GM12878 (cell line): ENCODE results near the gene HYDIN. TPM values are rescaled to one million over a fixed set of nuclear protein-coding genes. Genes with fewer than 3 reads are reported as not detected.

ENCODE experiments used
- ATAC-seq: fragments of 200-7000 bp; cut with Tn5 transposase; 3 replicates; pipeline ENCODE4 v1.9.1; 2020; ENCODE audit warnings: mild to moderate bottlenecking, moderate library complexity
- BruUV-seq: library from RNA; stranded (reverse); fragments of 400-500 nt; replicated peaks from 2 replicates; lab custom pipeline; 2021; lab: Mats Ljungman, UMichigan
- CTCF ChIA-PET: fragments of 300-600 bp; sonication (Branson Sonifier 250); formaldehyde crosslinking; extraction: SDS; loops from one replicate; lab custom pipeline; 2021; ENCODE audit warnings: inconsistent platforms; lab: Yijun Ruan, JAX
- POLR2A ChIA-PET: fragments of 350-600 bp; formaldehyde crosslinking; extraction: SDS; loops from one replicate; lab custom pipeline; 2021; ENCODE audit warnings: inconsistent platforms; lab: Charles Lee
- RAD21 ChIA-PET: fragments of 300-600 bp; sonication (Branson Sonifier 250); formaldehyde crosslinking; loops from one replicate; lab custom pipeline; 2023; ENCODE audit warnings: antibody characterized with exemption; ENCODE audit not compliant: unreplicated experiment; lab: Charles Lee
- SMC1A ChIA-PET: fragments of 300-600 bp; sonication (Branson Sonifier 250); formaldehyde crosslinking; loops from one replicate; lab custom pipeline; 2023; ENCODE audit not compliant: unreplicated experiment, uncharacterized antibody; lab: Charles Lee
- DNase-seq: peaks from one replicate; pipeline ENCODE4 v3.0.0-alpha.2; 2011; ENCODE audit warnings: low read depth, low spot score
- FAIRE-seq: peaks from 3 replicates; lab custom pipeline; 2011; peaks lifted over from hg19 to GRCh38; lab: Jason Lieb, UNC
- H2AFZ ChIP-seq: 2 replicates; pipeline ENCODE4 v1.6.0; 2011; ENCODE audit warnings: low read depth, low read length, control low read depth; ENCODE audit not compliant: control insufficient read depth
- H3K27ac ChIP-seq: 2 replicates; pipeline ENCODE4 v1.5.1; 2011; ENCODE audit warnings: control low read depth; ENCODE audit not compliant: control insufficient read depth, insufficient read depth
- H3K27me3 ChIP-seq, 2 experiments: replicated peaks in 1 of 2; 2 replicates each; pipeline versions ENCODE4 v1.6.0 to v1.6.1; 2011; ENCODE audit warnings: low read length in 1 of 2; ENCODE audit not compliant: control insufficient read depth in 2 of 2, insufficient read depth in 2 of 2
- H3K36me3 ChIP-seq, 2 experiments: 2 replicates each; pipeline ENCODE4 v1.5.1; 2011; ENCODE audit warnings: low read length in 1 of 2; ENCODE audit not compliant: control insufficient read depth in 2 of 2, insufficient read depth in 2 of 2
- H3K4me1 ChIP-seq: 2 replicates; pipeline ENCODE4 v1.6.1; 2011; ENCODE audit warnings: mild to moderate bottlenecking, low read length, moderate library complexity, mixed read lengths; ENCODE audit not compliant: control insufficient read depth, insufficient read depth
- H3K4me2 ChIP-seq: 2 replicates; pipeline ENCODE4 v1.6.0; 2011; ENCODE audit warnings: control low read depth; ENCODE audit not compliant: control insufficient read depth, insufficient read depth
- H3K4me3 ChIP-seq: fragments of 200-600 bp; sonication (generic); 2 replicates; pipeline ENCODE4 v1.5.1; 2016
- H3K79me2 ChIP-seq: 2 replicates; pipeline ENCODE4 v1.6.0; 2011; ENCODE audit warnings: low read length; ENCODE audit not compliant: control insufficient read depth, insufficient read depth
- H3K9ac ChIP-seq: 2 replicates; pipeline ENCODE4 v1.8.0; 2011; ENCODE audit warnings: low read length, control low read depth, mixed read lengths; ENCODE audit not compliant: control insufficient read depth, insufficient read depth
- H3K9me3 ChIP-seq: replicated peaks from 3 replicates; pipeline ENCODE4 v1.5.1; 2011; ENCODE audit warnings: mild to moderate bottlenecking, low read length; ENCODE audit not compliant: control insufficient read depth, insufficient read depth
- H4K20me1 ChIP-seq: 2 replicates; pipeline ENCODE4 v1.6.0; 2011; ENCODE audit not compliant: control insufficient read depth, insufficient read depth
- BRCA1 ChIP-seq: IDR thresholded peaks from 2 replicates; pipeline ENCODE4 v1.6.1; 2011; ENCODE audit warnings: low read depth, low read length, improper control_type of control experiment
- EGR1 ChIP-seq, 2 experiments: IDR thresholded peaks; 1 replicate in 1 of 2; 2 replicates in 1 of 2; pipeline ENCODE4 v1.6.1; 2011 to 2012; ENCODE audit warnings: low read depth in 2 of 2, low read length in 2 of 2, borderline replicate concordance in 1 of 2, mild to moderate bottlenecking in 1 of 2, moderate library complexity in 1 of 2
- EZH2 ChIP-seq: IDR thresholded peaks from 2 replicates; pipeline ENCODE4 v1.6.1; 2012; ENCODE audit warnings: low read depth, mild to moderate bottlenecking, control low read depth, inconsistent platforms, low read length, borderline replicate concordance; ENCODE audit not compliant: control insufficient read depth
- KDM1A ChIP-seq: fragments of 200-600 bp; sonication (generic); IDR thresholded peaks from 2 replicates; pipeline ENCODE4 v1.6.1; 2016; ENCODE audit warnings: borderline replicate concordance
- MTA2 ChIP-seq: fragments of 450-650 bp; IDR thresholded peaks from 2 replicates; pipeline ENCODE4 v1.6.1; 2016; ENCODE audit warnings: low read depth, mild to moderate bottlenecking, moderate library complexity
- NFXL1 ChIP-seq: fragments of 450-650 bp; IDR thresholded peaks from 2 replicates; pipeline ENCODE4 v1.6.1; 2017; ENCODE audit warnings: antibody characterized with exemption, mild to moderate bottlenecking, borderline replicate concordance
- PAX8 ChIP-seq: fragments of 450-650 bp; IDR thresholded peaks from 2 replicates; pipeline ENCODE4 v1.6.1; 2017; ENCODE audit warnings: mild to moderate bottlenecking, moderate library complexity
- SMC3 ChIP-seq: IDR thresholded peaks from 2 replicates; pipeline ENCODE4 v1.6.1; 2011; ENCODE audit warnings: low read length, improper control_type of control experiment, borderline replicate concordance
- SREBF1 ChIP-seq: IDR thresholded peaks from 2 replicates; pipeline ENCODE4 v1.6.1; 2012; ENCODE audit warnings: mild to moderate bottlenecking, low read length
- TAF1 ChIP-seq: IDR thresholded peaks from 2 replicates; pipeline ENCODE4 v1.6.1; 2011; ENCODE audit warnings: mild to moderate bottlenecking, low read depth, low read length, borderline replicate concordance
- YY1 ChIP-seq: IDR thresholded peaks from 2 replicates; pipeline ENCODE4 v1.6.1; 2011; ENCODE audit warnings: low read depth, mild to moderate bottlenecking, low read length
- ZNF274 ChIP-seq: IDR thresholded peaks from one replicate; pipeline ENCODE4 v1.8.0; 2011; ENCODE audit not compliant: insufficient read length, insufficient read depth
- ZNF384 ChIP-seq: IDR thresholded peaks from 2 replicates; pipeline ENCODE4 v1.6.1; 2012; ENCODE audit warnings: low read depth, mild to moderate bottlenecking, low read length, improper control_type of control experiment, borderline replicate concordance
- WGBS: methylation state at CpG from one replicate; pipeline ENCODE4 v1.1.6; 2016; ENCODE audit warnings: low lambda C conversion rate; ENCODE audit not compliant: insufficient replicate concordance, insufficient coverage; ENCODE audit errors: missing lambda C conversion rate; 5-methylcytosine and 5-hydroxymethylcytosine counted together
- in situ Hi-C: fragments of 300-500 bp; cut with MboI; formaldehyde crosslinking; loops from 9 replicates; pipeline ENCODE4 v1.14.3; 2018; ENCODE audit warnings: mixed read lengths
- intact Hi-C: fragments of 100-400 bp; cut with micrococcal nuclease; formaldehyde crosslinking; loops from one replicate; pipeline ENCODE4 v1.14.2; 2022; ENCODE audit not compliant: unreplicated experiment
- polyA plus RNA-seq, 11 experiments: library from polyadenylated mRNA; depleted of rRNA in 4 of 11; unstranded in 6 of 11; stranded (reverse) in 5 of 11; fragments of >200 nt; fragmentation: Nextera tagmentation in 4 of 11; fragmentation: Illumina TruSeq in 1 of 11; extraction: Ambion mirVana in 4 of 11; extraction: Trizol in 1 of 11; gene quantifications; 1 replicate in 1 of 11; 2 replicates in 10 of 11; pipeline versions ENCODE4 v1.2.1 to v1.2.3, GENCODE V29; 2011 to 2016; ENCODE audit warnings: inconsistent platforms in 2 of 11, missing spikeins in 2 of 11, low read depth in 1 of 11
- total RNA-seq, 4 experiments: library from RNA; depleted of rRNA in 3 of 4; stranded (reverse); fragments of >200 nt in 3 of 4; fragmentation: Illumina TruSeq in 1 of 4; extraction: Trizol in 1 of 4; gene quantifications; 2 replicates each; pipeline versions ENCODE4 v1.2.1 to v1.2.3, GENCODE V29; 2013 to 2021
- TF ChIP-seq, protein P1 (sequence below): fragments of 450-650 bp; IDR thresholded peaks from 2 replicates; pipeline ENCODE4 v1.6.1; 2017; ENCODE audit warnings: borderline replicate concordance
- TF ChIP-seq, protein P2 (sequence below): IDR thresholded peaks from 2 replicates; pipeline ENCODE4 v1.6.1; 2012; ENCODE audit warnings: low read depth, low read length, improper control_type of control experiment
- TF ChIP-seq, protein P3 (sequence below): fragments of 450-650 bp; IDR thresholded peaks from 2 replicates; pipeline ENCODE4 v1.6.1; 2014; ENCODE audit warnings: mild to moderate bottlenecking

Gene HYDIN
- total and polyA plus RNA-seq, 10 of the 15 experiments (the other 5 are each of a cell fraction or from before 2014, with no cell fraction given), result 0.01 to 0.30 (median 0.10) TPM; not detected in 7

GRCh38 chr16:71242036-71242435, 11.5 kb upstream of the HYDIN start:
- H3K4me3 ChIP-seq, result no peak overlapping the region
- no peaks in the 10 kb centered on the region for H3K9me3 ChIP-seq
- no peak for FAIRE-seq
- no peaks in the 10 kb centered on the region; a peak in 1 of 4 replicates for H3K27me3 ChIP-seq
- no peaks in the 10 kb centered on the region for H3K79me2 ChIP-seq
- no peak overlapping the region for H3K4me2 ChIP-seq
- DNase-seq, result no peak
- intact Hi-C loops (no loop called here), in situ Hi-C loops (no loop called here)
- CTCF ChIA-PET, result no interaction called here
- SMC1A ChIA-PET, result no interaction called here
- no TSS peak for BruUV-seq
- RAD21 ChIA-PET, result no interaction called here
- no peak for ATAC-seq
- no peaks in the 10 kb centered on the region for H3K36me3 ChIP-seq
- TF ChIP-seq MTA2 (no peak), NFXL1 (no peak), PAX8 (no peak), TAF1 (no peak), SMC3 (no peak)
- H3K27ac ChIP-seq, result no peak overlapping the region
- no peak overlapping the region for H3K9ac ChIP-seq
- POLR2A ChIA-PET, result no interaction called here
- no peaks in the 10 kb centered on the region for H4K20me1 ChIP-seq
- H3K4me1 ChIP-seq, result no peaks in the 10 kb centered on the region
- 11% methylated on average over 4 of the region's 4 CpGs for WGBS
- no peak overlapping the region for H2AFZ ChIP-seq

DNA sequence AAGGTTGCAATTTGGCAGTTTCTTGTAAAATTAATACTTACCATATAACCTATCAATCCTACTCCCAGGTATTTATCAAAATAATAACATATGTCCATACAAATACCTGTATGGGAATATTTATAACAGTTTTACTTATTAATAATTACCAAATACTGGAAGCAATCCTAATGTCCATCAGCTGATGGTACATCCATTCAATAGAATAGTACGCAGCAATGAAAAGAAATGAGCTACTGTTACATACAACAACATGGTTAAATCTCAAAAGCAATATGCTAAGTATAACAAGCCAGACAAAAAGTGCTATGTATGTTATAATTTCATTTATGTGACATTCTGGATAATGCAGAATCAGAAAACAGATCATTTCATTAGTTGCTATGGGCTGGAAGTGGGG, 1.2 kb downstream of the HYDIN start:
- Histone ChIP-seq H3K9me3 (peaks cover 2% of the 10 kb centered on the region; the same call in 1 of the 3 replicates), H2AFZ (no peak overlapping the region), H3K27ac (no peak overlapping the region), H3K4me1 (no peaks in the 10 kb centered on the region), H3K36me3 (no peaks in the 10 kb centered on the region), H3K9ac (no peak overlapping the region), H4K20me1 (no peaks in the 10 kb centered on the region), H3K79me2 (no peaks in the 10 kb centered on the region), H3K4me3 (no peak overlapping the region), H3K27me3 (no peaks in the 10 kb centered on the region), H3K4me2 (no peak overlapping the region)
- POLR2A ChIA-PET, result no interaction called here
- 56% methylated on average over 1 of the region's 1 CpG for WGBS
- ATAC-seq (no peak), FAIRE-seq (no peak), DNase-seq (no peak)
- RAD21 ChIA-PET, result no interaction called here
- BruUV-seq, result no TSS peak
- SMC1A ChIA-PET, result interaction anchor here (1.1 kb wide), 1 partner anchor 9 kb away, joined by 3 read pairs; no protein-coding TSS in a partner anchor
- in situ Hi-C loops, result no loop called here
- intact Hi-C loops, result no loop called here
- CTCF ChIA-PET, result no interaction called here
- TF ChIP-seq, protein P1, sequence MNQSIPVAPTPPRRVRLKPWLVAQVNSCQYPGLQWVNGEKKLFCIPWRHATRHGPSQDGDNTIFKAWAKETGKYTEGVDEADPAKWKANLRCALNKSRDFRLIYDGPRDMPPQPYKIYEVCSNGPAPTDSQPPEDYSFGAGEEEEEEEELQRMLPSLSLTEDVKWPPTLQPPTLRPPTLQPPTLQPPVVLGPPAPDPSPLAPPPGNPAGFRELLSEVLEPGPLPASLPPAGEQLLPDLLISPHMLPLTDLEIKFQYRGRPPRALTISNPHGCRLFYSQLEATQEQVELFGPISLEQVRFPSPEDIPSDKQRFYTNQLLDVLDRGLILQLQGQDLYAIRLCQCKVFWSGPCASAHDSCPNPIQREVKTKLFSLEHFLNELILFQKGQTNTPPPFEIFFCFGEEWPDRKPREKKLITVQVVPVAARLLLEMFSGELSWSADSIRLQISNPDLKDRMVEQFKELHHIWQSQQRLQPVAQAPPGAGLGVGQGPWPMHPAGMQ, result no peak
- TF ChIP-seq YY1, result no peak
- no peak for TF ChIP-seq KDM1A
- no peak for TF ChIP-seq EGR1 (IDR thresholded peaks at IDR 0.05; ENCODE audit: borderline replicate concordance in 1 of 2, low read depth in 2 of 2, low read length in 2 of 2)
- TF ChIP-seq ZNF384, result no peak
- TF ChIP-seq BRCA1, result no peak
- TF ChIP-seq, protein P2, sequence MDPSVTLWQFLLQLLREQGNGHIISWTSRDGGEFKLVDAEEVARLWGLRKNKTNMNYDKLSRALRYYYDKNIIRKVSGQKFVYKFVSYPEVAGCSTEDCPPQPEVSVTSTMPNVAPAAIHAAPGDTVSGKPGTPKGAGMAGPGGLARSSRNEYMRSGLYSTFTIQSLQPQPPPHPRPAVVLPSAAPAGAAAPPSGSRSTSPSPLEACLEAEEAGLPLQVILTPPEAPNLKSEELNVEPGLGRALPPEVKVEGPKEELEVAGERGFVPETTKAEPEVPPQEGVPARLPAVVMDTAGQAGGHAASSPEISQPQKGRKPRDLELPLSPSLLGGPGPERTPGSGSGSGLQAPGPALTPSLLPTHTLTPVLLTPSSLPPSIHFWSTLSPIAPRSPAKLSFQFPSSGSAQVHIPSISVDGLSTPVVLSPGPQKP, result no peak
- TF ChIP-seq, protein P3, sequence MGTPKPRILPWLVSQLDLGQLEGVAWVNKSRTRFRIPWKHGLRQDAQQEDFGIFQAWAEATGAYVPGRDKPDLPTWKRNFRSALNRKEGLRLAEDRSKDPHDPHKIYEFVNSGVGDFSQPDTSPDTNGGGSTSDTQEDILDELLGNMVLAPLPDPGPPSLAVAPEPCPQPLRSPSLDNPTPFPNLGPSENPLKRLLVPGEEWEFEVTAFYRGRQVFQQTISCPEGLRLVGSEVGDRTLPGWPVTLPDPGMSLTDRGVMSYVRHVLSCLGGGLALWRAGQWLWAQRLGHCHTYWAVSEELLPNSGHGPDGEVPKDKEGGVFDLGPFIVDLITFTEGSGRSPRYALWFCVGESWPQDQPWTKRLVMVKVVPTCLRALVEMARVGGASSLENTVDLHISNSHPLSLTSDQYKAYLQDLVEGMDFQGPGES, result no peak
- TF ChIP-seq EZH2, result no peak
- no peak for TF ChIP-seq ZNF274
- TF ChIP-seq SREBF1, result no peak
